ENCODE measurements around the gene ZSCAN22.
"Not testable (repeated sequence)": the region's sequence is repeated elsewhere in the genome, so short reads cannot be mapped to it uniquely, and the experiment has no call there.

ZSCAN22 gene

DNA sequence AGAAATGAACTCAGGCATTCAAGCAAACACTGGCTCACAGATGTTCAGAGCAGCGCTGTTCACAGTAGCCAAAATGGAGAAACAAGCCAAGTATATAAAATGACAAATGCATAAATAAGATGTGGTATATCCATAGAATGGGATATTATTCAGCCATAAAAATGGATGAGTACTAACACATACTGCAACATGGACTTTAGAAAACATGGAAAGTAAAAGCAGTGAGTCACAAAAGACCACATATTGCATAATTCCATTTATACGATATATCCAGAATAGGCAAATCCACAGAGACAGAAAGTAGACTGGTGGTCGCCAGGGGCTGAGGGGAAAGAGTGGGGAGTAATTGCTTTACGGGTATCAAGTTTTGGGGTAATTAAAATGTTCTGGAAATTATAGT lies 47.4 kb downstream of the ZSCAN22 start:
- no peak for DNase-seq (ENCODE audit: low read depth)

DNA sequence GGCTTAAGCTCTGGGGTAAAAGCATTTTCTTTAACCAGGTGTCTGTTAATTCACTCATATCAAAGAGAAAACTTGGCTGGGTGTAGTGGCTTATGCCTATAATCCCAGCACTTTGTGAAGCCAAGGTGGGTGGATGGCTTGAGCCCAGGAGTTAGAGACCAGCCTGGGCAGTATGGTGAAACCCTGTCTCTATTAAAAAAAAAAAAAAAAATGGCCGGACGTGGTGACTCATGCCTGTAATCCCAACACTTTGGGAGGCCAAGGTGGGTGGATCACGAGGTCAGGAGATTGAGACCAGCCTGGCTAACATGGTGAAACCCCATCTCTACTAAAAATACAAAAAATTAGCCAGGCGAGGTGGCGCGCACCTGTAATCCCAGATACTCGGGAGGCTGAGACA lies 49.9 kb downstream of the ZSCAN22 start:
- DNase-seq (ENCODE audit: low read depth) = not testable (repeated sequence)

DNA sequence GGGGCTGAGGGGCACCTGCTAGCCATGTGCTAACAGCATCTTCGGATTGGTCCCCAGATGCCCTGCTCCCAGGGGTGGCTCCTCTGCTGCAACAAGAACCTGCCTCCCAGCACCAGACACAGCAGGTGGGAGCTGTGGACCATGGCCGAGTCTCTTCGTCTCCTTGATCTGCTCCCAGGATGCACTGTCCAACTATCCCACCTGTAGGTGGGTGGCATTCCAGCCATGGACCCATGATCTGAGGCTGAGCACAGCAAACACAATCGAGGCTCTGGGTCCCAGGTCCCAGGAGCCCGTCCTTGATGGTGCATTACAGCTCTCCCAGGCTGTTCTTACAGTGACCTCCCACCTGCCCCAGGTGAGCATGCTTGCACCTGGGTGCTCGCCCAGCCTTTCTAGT lies 52.5 kb downstream of the ZSCAN22 start:
- no peak for DNase-seq (ENCODE audit: low read depth)

DNA sequence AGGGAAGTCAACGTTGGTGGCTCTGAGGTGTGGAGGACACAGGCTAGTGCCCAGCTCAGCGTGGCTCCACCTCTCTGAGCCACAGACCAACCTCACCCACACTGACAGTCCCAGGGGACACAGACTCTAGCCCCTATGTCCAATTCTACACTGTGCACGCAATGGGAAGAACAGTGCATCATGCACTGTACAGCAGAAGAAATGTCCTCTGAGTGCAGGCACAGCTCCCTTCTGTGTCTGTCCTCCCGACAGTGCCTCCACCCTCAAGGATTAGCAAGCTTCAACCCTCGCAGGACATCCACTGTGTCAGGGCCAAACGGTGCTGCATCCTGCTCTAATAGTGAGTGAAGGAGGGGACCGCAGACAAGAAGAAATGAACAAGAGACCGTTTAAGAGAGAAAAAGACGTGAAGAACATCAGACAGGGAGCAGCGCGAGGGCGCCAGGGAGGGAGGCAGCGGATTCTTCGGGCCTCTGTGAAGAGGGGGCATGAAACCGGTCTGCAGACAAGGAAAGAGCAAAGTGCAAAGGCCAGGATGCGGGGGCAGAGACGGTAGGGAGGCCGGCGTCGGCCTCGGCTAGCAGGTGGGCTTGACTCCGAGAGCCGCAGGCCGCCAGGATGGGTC lies 53.4 kb downstream of the ZSCAN22 start:
- no peak for DNase-seq (ENCODE audit: low read depth)

DNA sequence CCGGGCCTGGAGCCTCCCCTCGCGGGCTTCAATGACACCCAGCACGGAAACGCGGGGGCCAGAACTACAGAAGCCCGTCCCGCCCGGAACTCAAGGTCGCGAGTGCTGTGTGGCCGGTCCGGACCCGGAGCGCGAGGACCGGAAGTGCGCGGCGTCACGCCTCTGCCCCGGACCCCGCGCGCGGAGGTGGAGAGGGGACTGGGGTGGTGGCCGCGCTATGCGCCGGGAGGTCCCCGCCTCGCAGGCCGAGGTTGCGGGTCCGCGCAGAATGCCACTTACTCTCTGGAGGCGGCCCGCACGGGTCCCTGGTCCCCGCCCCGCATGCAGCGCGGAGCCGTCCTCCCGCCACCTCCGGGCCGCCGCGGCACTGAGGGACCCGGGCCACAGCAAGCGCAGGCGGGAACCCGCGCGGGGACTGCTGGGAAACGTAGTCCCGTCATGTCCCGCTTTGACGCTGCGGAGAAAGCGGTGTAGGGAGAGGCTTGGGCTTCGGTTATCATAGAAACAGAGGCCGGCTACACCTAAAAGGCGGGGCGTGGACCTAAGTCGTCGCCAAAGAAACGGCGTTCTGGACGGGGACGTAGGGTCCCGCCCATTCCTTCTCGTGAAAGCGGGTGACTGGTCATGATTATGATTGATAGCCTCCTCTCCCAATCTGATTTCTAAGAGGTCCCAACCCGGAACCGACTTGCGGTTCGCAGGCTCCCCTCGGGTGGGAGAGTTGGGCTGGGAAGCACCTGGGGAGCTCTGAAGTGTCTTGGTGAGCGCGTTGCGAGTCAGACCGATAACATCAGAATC lies 54.1 kb downstream of the ZSCAN22 start, which contains the start of gene ZNF837:
Gene ZNF837 (minus strand): TSS at position 369 of the 798 bp plus-strand sequence. CDS start 11,698 bp downstream, outside the sequence.
- DNase-seq (ENCODE audit: low read depth) = peak; percentile 99

DNA sequence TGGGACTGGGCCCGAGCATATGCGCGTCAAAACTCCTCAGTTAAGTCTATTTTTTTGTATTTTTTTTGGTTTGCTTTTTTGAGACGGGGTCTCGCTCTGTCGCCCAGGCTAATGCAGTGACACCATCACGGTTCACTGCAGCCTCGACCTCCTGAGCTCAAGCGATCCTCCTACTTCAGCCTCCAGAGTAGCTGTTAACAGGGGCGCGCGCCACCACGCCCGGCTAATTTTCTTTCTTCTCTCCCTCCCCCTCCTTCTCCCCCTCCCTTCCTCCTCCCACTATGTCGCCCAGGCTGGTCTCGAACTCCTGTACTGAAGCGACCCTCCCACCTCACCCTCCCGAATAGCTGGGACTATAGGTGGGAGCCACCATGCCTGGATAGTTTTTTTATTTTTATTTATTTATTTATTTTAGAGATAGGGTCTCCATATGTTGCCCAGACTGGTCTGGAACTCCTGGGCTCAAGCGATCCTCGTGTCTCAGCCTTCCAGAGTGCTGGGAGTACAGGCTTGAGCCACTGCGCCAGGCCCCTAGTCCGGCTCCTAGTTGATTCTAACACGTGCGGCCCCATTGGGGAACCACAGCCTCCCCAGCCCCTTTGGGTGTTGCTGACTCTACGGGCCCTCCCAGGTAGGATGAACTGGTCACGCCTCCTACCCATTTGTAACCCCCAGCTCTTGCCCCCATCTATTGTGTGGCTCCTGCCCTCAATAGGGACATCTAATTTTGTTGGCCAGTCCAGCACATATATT lies 54.8 kb downstream of the ZSCAN22 start:
- DNase-seq (ENCODE audit: low read depth) = no peak

DNA sequence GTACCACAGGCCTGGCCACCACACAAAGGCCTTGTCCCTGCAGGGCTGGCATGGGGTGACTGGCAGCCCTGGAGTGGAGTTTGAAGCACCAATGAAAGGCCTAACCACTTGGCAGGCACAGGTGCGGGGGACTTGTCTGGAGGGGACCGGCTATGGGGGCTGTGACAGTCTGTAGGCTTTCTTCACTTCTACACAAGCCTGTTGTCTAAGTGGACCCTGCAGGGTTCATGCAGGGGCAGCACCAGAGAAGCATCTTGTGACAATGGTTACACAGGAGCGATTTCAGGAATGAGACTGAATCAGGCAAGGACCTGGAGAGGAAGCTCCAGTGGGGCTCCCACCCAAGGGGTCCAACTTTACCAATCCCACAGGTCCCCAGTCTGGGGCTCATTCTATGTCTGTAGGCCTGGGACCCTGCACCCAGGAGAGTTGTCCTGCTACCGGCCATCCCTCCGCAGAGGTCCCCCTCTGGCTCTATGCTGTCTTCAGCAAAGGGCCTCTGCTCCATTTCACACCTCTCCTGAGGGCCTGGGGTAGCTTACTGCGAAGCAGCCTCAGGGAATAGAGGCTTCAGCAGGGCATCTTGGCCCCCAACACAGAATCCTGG lies 56.3 kb downstream of the ZSCAN22 start:
- no peak for DNase-seq (ENCODE audit: low read depth)

DNA sequence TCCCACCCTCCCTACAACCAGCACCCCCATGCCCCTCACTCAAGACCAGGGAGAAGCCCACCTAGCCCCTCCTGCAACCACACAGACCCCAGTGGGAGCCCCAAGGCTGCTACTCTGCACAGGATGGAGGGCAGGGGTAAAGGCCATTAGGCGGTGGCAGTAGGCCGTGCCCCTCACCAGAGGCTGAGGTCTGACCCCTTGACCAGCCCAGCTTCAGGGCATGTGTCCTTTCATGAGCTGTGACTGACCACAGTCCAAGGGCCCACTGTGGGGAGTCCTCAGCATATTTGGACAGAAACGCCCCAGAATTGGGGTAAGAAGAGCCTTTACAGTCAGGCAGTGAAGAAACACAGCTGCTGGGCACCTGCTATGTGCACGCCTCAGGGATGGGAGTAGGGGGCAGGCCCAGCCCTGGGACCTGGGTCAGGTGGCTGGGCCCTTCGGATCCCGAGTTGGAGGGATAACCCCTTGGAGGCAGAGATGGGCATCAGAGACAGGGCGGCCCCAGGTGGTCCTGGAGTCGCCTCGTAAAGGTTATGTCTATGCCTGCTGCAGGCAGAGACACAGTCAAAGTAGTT lies 58.6 kb downstream of the ZSCAN22 start:
- no peak for DNase-seq (ENCODE audit: low read depth)

DNA sequence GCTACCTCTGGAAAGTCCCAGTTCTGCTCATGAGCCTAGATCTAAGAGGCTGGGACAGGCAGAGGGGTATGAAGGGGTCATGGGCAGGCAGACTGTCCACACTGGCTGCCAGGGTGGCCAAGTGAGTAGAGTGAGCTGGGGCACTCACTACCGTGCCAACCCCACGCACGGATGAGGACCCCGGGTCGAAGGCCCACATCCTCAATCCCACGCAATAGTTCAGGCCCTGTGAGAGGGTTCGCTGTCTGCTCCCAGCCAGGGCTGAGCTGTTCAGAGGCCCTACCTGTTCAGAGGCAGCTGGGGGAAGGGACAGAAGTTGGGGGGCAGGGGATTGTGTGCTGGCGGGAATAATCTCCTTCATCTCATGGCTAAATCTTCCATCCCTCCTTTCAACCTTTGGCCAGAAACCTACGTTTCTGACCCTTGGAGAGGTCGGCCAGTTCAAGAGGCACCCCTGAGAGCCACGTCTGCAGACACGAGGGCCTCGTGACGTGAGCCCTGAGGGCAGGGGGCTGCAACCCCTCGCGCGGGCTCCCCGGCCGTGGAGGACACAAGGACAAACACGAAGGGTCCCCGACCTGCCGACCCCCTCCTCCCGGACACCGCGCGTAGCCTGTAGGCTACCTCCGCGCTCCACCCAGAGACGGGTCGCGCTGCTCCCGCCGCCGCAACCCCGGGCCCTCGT lies 59.2 kb downstream of the ZSCAN22 start:
- no peak for DNase-seq (ENCODE audit: low read depth)

DNA sequence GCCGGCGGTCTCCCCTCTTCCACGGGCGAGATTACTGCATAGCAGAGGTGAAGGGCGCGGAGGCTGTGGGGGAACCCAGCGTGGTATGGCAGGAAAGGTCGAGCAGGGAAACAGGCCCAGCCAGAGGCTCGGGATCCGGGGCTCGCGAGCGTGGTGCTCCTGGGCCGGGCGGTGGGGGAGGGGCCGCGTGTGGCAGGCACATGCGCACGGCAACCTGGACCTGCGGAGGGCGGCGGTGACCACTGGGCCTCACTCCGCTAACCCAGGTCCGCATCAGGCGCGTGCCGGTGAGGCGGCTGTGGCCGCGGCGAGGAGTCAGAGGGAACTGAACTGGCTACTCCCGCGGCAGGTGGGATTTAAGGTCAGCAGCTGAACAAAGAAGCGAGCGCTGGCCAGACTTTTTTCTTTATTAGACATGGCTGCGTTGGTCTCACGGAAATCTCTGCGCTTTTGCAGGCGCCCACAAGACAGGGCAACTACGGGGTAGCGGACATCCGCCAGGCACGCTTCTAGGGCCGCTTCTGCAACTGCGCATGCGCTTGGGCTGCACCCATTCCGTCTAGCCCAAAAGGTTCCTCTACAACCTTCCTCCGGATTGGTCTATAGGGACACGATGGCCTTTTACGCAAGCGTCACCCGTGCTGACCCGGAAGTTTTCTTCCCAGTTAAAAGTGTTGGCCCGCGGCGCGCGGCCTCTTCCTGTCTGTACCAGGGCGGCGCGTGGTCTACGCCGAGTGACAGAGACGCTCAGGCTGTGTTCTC lies 60.0 kb downstream of the ZSCAN22 start, which contains the start of gene RPS5:
Gene RPS5 (plus strand): TSS at position 694 of the 762 bp plus-strand sequence. CDS start 869 bp downstream, outside the sequence.
- peak; percentile 87 for DNase-seq (ENCODE audit: low read depth)

DNA sequence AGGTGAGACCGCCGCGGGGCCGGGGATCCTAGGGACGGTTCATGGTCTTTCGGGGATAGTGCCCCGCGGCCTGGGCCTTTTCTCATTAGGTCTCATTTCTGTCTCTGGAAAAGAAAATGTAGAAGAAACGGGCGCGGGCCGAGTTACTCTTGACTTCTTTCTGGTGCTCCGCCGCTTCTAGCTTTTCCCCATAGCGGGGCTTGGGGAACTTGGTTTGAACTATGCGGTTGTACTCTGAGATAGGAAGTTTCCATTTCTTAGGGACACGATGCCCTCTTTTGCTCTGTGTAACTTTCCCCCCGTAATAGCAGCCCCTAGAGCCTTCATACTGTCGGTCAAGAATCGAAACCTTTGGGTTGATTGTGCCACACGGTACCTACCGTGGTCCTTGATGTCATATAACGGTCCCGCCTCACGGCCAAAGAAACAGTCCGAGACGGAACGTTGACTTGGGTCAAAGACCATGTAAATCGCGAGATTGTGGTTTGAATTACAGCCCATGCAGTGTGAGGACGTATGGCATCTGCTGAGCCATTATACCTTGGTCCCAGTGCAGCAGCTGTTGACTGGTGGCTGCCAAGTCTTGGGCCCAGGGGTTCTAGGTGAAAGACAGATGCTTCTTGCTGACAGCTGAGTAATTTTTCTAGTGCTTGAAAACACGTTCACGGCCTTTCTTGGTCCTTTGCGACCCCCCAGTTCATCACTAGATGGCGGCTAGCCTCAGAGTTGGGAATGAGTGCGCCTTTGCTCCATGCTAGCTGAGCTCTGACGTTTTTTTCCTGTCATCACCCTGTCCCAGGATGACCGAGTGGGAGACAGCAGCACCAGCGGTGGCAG lies 60.8 kb downstream of the ZSCAN22 start:
- no peak for DNase-seq (ENCODE audit: low read depth)

DNA sequence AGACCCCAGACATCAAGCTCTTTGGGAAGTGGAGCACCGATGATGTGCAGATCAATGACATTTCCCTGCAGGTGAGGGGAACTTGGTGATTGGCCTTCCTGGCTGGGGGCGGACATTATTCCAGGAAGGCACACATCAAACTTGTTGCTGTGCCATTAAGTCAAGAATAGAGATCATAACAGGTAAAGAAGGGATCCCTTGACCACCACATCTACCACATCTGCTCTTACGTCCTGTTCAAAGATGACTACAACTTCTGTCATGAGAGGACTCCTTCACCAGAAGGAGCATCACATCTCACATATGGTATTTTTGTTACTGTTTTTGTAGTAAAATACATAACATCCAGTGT lies 61.4 kb downstream of the ZSCAN22 start:
- no peak for DNase-seq (ENCODE audit: low read depth)
